ENCODE measurements around the gene MAPKAPK2. TPM values are rescaled to one million over a fixed set of nuclear protein-coding genes. Genes with fewer than 3 reads are reported as not detected.

Gene MAPKAPK2
- polyA plus RNA-seq, 1 of the 3 experiments (the other 2 are of a cell fraction), result 46.8 TPM

DNA sequence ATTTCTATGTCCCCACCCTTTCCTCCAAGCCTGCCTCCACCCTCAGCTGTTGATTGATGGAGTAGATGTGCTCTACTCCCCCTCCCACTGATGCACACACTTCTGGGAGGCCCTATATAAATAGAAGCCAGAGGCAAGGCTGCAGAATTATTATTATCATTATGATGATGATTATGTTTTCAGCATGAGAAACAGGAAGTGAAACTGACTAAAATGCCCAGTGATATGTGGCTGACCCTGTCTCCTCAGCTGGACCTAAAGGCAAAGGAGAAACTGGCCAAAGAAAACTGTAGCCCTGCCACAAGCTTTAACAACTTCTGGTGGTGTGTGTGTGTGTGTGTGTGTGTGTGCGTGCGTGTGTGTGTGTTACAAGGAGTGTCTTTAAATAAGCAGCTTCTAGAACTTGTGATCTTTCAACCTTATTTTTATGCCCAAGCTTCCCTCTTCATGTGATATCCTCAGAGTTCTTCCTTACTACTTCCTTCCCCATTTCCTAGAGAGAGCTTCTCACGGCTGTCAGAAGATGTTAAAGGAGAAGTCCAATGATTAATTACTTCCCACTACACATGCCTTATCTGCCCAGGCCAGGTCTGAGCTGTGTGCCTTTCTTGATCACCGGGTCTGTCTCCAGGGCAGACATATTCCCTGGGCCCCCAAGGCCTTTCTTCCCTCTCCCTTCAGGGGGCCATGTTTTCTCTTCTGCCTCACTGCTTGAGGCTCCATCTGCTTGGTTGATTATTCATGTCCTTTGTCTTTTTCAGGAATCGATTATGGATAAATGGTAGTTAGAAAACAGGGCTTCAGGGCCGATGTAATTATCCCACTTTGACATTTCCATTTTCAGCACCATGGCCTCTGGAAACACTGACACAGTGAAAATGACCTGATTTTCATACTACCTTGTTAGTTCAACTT lies 11.6 kb upstream of the MAPKAPK2 start:
- TF ChIP-seq FOSL2 (IDR thresholded peaks at IDR 0.05; ENCODE audit: borderline replicate concordance, low read depth) (no peak), GABPA (IDR thresholded peaks at IDR 0.05; ENCODE audit: low read depth) (no peak), SMC3 (IDR thresholded peaks at IDR 0.05; ENCODE audit: low read depth, low read length) (no peak), FOXM1 (IDR thresholded peaks at IDR 0.05; ENCODE audit: low read depth) (no peak), RXRA (IDR thresholded peaks at IDR 0.05; ENCODE audit: borderline replicate concordance, low read depth) (no peak), CHD2 (IDR thresholded peaks at IDR 0.05; ENCODE audit: low read length, partially characterized antibody) (no peak), TEAD4 (IDR thresholded peaks at IDR 0.05; ENCODE audit: borderline replicate concordance, insufficient read depth) (no peak), RCOR1 (IDR thresholded peaks at IDR 0.05; ENCODE audit: low read length) (no peak), IRF3 (IDR thresholded peaks at IDR 0.05; ENCODE audit: low read depth, low read length) (no peak), RFX5 (IDR thresholded peaks at IDR 0.05; ENCODE audit: low read length) (no peak), TCF12 (IDR thresholded peaks at IDR 0.05) (no peak)
- H3K27ac ChIP-seq (ENCODE audit: low read depth in 2 of 2, low read length in 1 of 2), result no peak overlapping the region
- no peaks in the 10 kb centered on the region for H3K9me2 ChIP-seq
- H3K36me3 ChIP-seq (replicated peaks in 1 of 2; ENCODE audit: control insufficient read depth in 1 of 2, insufficient read depth in 2 of 2, low read length in 1 of 2), result no peaks in the 10 kb centered on the region
- H4K20me1 ChIP-seq (ENCODE audit: insufficient read depth), result no peaks in the 10 kb centered on the region
- 77% methylated on average over 6 of the region's 6 CpGs for WGBS (ENCODE audit: low lambda C conversion rate)
- H3F3A ChIP-seq (replicated peaks; ENCODE audit: insufficient read depth), result no peaks in the 10 kb centered on the region
- H3K79me2 ChIP-seq (ENCODE audit: insufficient read depth), result no peaks in the 10 kb centered on the region
- no peak overlapping the region for H2AFZ ChIP-seq (ENCODE audit: low read depth)
- no peak overlapping the region for H3K9ac ChIP-seq
- no peak overlapping the region for H3K4me2 ChIP-seq
- H3K9me3 ChIP-seq, result no peaks in the 10 kb centered on the region
- H3K27me3 ChIP-seq (ENCODE audit: insufficient read depth), result no peaks in the 10 kb centered on the region
- ChIA-PET POLR2A (no interaction called here), CTCF (interaction anchor here (0.7 to 6.2 kb wide), 11 partner anchors 9 to 240 kb away, joined by 3 to 61 read pairs (median 4); no protein-coding TSS in a partner anchor)
- DNase-seq, result no peak
- H3K4me3 ChIP-seq (ENCODE audit: low read depth in 2 of 2, low read length in 1 of 2), result no peak overlapping the region
- peaks cover 0 to 9% of the 10 kb centered on the region in 2 experiments; a peak in 3 of 4 replicates for H3K4me1 ChIP-seq (ENCODE audit: control insufficient read depth in 1 of 2, insufficient read depth in 2 of 2, low read depth in 1 of 2, low read length in 1 of 2)

DNA sequence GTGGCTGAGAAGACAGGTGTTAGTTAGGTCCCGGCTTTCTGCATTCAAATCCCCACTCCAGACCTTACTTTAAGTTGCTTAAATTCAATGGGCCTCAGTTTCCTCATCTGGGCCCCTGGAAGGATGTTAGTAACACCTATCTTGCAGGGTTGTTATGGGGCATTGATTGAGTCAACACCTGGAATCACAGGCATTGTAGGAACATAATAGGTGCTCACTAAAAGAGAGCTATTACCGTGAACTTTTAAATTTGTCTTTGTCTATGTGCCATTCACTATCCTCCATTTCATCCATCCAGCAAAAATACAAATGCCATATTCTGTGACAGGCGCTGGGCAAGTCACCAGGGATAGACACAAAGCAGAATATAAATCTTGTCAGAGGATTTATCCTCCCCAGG lies 10.5 kb upstream of the MAPKAPK2 start:
- 0 out of 2 replicates have a peak overlapping the region, but pooled peaks have one; percentile 27 for H2AFZ ChIP-seq (ENCODE audit: low read depth)
- TF ChIP-seq RXRA (IDR thresholded peaks at IDR 0.05; ENCODE audit: borderline replicate concordance, low read depth) (no peak), MXI1 (IDR thresholded peaks at IDR 0.05; ENCODE audit: low read depth, low read length) (no peak), RFX5 (IDR thresholded peaks at IDR 0.05; ENCODE audit: low read length) (no peak), EP300 (IDR thresholded peaks at IDR 0.05; ENCODE audit: borderline replicate concordance in 1 of 2, low read depth in 1 of 2, low read length in 1 of 2) (no peak)
- TF ChIP-seq, protein P1, sequence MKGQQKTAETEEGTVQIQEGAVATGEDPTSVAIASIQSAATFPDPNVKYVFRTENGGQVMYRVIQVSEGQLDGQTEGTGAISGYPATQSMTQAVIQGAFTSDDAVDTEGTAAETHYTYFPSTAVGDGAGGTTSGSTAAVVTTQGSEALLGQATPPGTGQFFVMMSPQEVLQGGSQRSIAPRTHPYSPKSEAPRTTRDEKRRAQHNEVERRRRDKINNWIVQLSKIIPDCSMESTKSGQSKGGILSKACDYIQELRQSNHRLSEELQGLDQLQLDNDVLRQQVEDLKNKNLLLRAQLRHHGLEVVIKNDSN (IDR thresholded peaks at IDR 0.05; ENCODE audit: borderline replicate concordance, low read depth), result no peak
- TF ChIP-seq, protein P2, sequence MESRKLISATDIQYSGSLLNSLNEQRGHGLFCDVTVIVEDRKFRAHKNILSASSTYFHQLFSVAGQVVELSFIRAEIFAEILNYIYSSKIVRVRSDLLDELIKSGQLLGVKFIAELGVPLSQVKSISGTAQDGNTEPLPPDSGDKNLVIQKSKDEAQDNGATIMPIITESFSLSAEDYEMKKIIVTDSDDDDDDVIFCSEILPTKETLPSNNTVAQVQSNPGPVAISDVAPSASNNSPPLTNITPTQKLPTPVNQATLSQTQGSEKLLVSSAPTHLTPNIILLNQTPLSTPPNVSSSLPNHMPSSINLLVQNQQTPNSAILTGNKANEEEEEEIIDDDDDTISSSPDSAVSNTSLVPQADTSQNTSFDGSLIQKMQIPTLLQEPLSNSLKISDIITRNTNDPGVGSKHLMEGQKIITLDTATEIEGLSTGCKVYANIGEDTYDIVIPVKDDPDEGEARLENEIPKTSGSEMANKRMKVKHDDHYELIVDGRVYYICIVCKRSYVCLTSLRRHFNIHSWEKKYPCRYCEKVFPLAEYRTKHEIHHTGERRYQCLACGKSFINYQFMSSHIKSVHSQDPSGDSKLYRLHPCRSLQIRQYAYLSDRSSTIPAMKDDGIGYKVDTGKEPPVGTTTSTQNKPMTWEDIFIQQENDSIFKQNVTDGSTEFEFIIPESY (IDR thresholded peaks at IDR 0.05; ENCODE audit: borderline replicate concordance, low read depth), result no peak
- WGBS (ENCODE audit: low lambda C conversion rate), result 84% methylated on average over 2 of the region's 3 CpGs
- H3K9me2 ChIP-seq, result no peaks in the 10 kb centered on the region
- 0 out of 2 replicates have a peak overlapping the region, but pooled peaks have one; percentile 20 for H3K4me2 ChIP-seq
- peaks cover 0 to 9% of the 10 kb centered on the region in 2 experiments; a peak in 3 of 4 replicates for H3K4me1 ChIP-seq (ENCODE audit: control insufficient read depth in 1 of 2, insufficient read depth in 2 of 2, low read depth in 1 of 2, low read length in 1 of 2)
- no peaks in the 10 kb centered on the region for H3K36me3 ChIP-seq (replicated peaks in 1 of 2; ENCODE audit: control insufficient read depth in 1 of 2, insufficient read depth in 2 of 2, low read length in 1 of 2)
- H4K20me1 ChIP-seq (ENCODE audit: insufficient read depth), result no peaks in the 10 kb centered on the region
- ChIA-PET CTCF (interaction anchor here (0.7 to 6.2 kb wide), 9 partner anchors 10 to 238 kb away, joined by 3 to 61 read pairs (median 4); no protein-coding TSS in a partner anchor), POLR2A (no interaction called here)
- H3K79me2 ChIP-seq (ENCODE audit: insufficient read depth), result no peaks in the 10 kb centered on the region
- DNase-seq, result no peak
- no peak overlapping the region for H3K4me3 ChIP-seq (ENCODE audit: low read depth in 2 of 2, low read length in 1 of 2)
- no peaks in the 10 kb centered on the region for H3F3A ChIP-seq (replicated peaks; ENCODE audit: insufficient read depth)
- H3K27me3 ChIP-seq (ENCODE audit: insufficient read depth), result no peaks in the 10 kb centered on the region
- no peaks in the 10 kb centered on the region for H3K9me3 ChIP-seq
- H3K27ac ChIP-seq (ENCODE audit: low read depth in 2 of 2, low read length in 1 of 2), result peak overlapping the region in 1 of 2 experiments; percentile 67; a peak in 2 of 4 replicates
- no peak overlapping the region for H3K9ac ChIP-seq

Data from SK-N-SH (cell line).